ENCODE results near the gene SYDE2.

SYDE2 gene

GRCh38 chr1:85199667-85200462 is 951 bp downstream of the SYDE2 start:
- peak overlapping the region; percentile 79 for H2AFZ ChIP-seq (ENCODE audit: low read length)
- H3K27me3 ChIP-seq (replicated peaks; ENCODE audit: insufficient read depth, low read length), result no peaks in the 10 kb centered on the region
- peak overlapping the region; percentile 83 for H3K4me3 ChIP-seq (ENCODE audit: low read length)
- H3K36me3 ChIP-seq (replicated peaks; ENCODE audit: insufficient read depth, low read length), result no peaks in the 10 kb centered on the region
- H3K4me1 ChIP-seq (ENCODE audit: low read length), result peaks cover 6% of the 10 kb centered on the region; the same call in 1 of the 2 replicates
- peak overlapping the region; percentile 67 for H3K9ac ChIP-seq (ENCODE audit: low read length)
- TF ChIP-seq CTCF (IDR thresholded peaks at IDR 0.05; ENCODE audit: low read length), result no peak
- TF ChIP-seq EZH2phosphoT487 (IDR thresholded peaks at IDR 0.05; ENCODE audit: low read length), result no peak
- TF ChIP-seq EZH2 (optimal IDR thresholded peaks at IDR 0.05; ENCODE audit: low read depth, low read length), result no peak
- DNase-seq, result peak; percentile 53
- H4K20me1 ChIP-seq (ENCODE audit: insufficient read depth, low read length), result no peaks in the 10 kb centered on the region
- no peaks in the 10 kb centered on the region; the same call in 1 of the 2 replicates for H3F3A ChIP-seq (ENCODE audit: insufficient read depth, low read length)
- H3K27ac ChIP-seq (ENCODE audit: low read length), result peak overlapping the region; percentile 81; the same call in 1 of the 2 replicates
- no peaks in the 10 kb centered on the region for H3K9me3 ChIP-seq (replicated peaks; ENCODE audit: insufficient read depth, low read length)
- no peaks in the 10 kb centered on the region for H3K9me2 ChIP-seq (replicated peaks; ENCODE audit: insufficient read depth, low read length)
- peak overlapping the region; percentile 71 for H3K4me2 ChIP-seq (ENCODE audit: low read depth, low read length)
- H3K79me2 ChIP-seq (ENCODE audit: low read length), result peaks cover 27% of the 10 kb centered on the region

GRCh38 chr1:85198864-85199263 is 2.0 kb downstream of the SYDE2 start:
- peaks cover 31% of the 10 kb centered on the region for H3K79me2 ChIP-seq (ENCODE audit: low read length)
- H3K27me3 ChIP-seq (replicated peaks; ENCODE audit: insufficient read depth, low read length), result no peaks in the 10 kb centered on the region
- H4K20me1 ChIP-seq (ENCODE audit: insufficient read depth, low read length), result no peaks in the 10 kb centered on the region
- no peaks in the 10 kb centered on the region for H3K9me2 ChIP-seq (replicated peaks; ENCODE audit: insufficient read depth, low read length)
- H3K9me3 ChIP-seq (replicated peaks; ENCODE audit: insufficient read depth, low read length), result no peaks in the 10 kb centered on the region
- H3K4me1 ChIP-seq (ENCODE audit: low read length), result peaks cover 6% of the 10 kb centered on the region; the same call in 1 of the 2 replicates
- H3F3A ChIP-seq (ENCODE audit: insufficient read depth, low read length), result no peaks in the 10 kb centered on the region; the same call in 1 of the 2 replicates
- DNase-seq, result no peak
- H2AFZ ChIP-seq (ENCODE audit: low read length), result no peak overlapping the region
- peak overlapping the region; percentile 71 for H3K4me2 ChIP-seq (ENCODE audit: low read depth, low read length)
- no peak overlapping the region for H3K9ac ChIP-seq (ENCODE audit: low read length)
- peak overlapping the region; percentile 83 for H3K4me3 ChIP-seq (ENCODE audit: low read length)
- no peak for TF ChIP-seq CTCF (IDR thresholded peaks at IDR 0.05; ENCODE audit: low read length)
- no peak for TF ChIP-seq EZH2 (optimal IDR thresholded peaks at IDR 0.05; ENCODE audit: low read depth, low read length)
- TF ChIP-seq EZH2phosphoT487 (IDR thresholded peaks at IDR 0.05; ENCODE audit: low read length), result no peak
- H3K27ac ChIP-seq (ENCODE audit: low read length), result no peak overlapping the region
- H3K36me3 ChIP-seq (replicated peaks; ENCODE audit: insufficient read depth, low read length), result no peaks in the 10 kb centered on the region

GRCh38 chr1:85196358-85196757 is 4.5 kb downstream of the SYDE2 start:
- Histone ChIP-seq H4K20me1 (ENCODE audit: insufficient read depth, low read length) (no peaks in the 10 kb centered on the region), H3K36me3 (replicated peaks; ENCODE audit: insufficient read depth, low read length) (no peaks in the 10 kb centered on the region), H3K4me3 (ENCODE audit: low read length) (no peak overlapping the region), H3K79me2 (ENCODE audit: low read length) (peaks cover 46% of the 10 kb centered on the region), H3F3A (ENCODE audit: insufficient read depth, low read length) (peaks cover 7% of the 10 kb centered on the region; the same call in 1 of the 2 replicates), H3K27me3 (replicated peaks; ENCODE audit: insufficient read depth, low read length) (no peaks in the 10 kb centered on the region), H3K9me3 (replicated peaks; ENCODE audit: insufficient read depth, low read length) (no peaks in the 10 kb centered on the region), H3K4me1 (ENCODE audit: low read length) (peaks cover 11% of the 10 kb centered on the region), H2AFZ (ENCODE audit: low read length) (no peak overlapping the region), H3K4me2 (ENCODE audit: low read depth, low read length) (no peak overlapping the region), H3K27ac (ENCODE audit: low read length) (no peak overlapping the region), H3K9me2 (replicated peaks; ENCODE audit: insufficient read depth, low read length) (no peaks in the 10 kb centered on the region), H3K9ac (ENCODE audit: low read length) (no peak overlapping the region)
- DNase-seq, result no peak
- TF ChIP-seq EZH2phosphoT487 (IDR thresholded peaks at IDR 0.05; ENCODE audit: low read length) (no peak), EZH2 (optimal IDR thresholded peaks at IDR 0.05; ENCODE audit: low read depth, low read length) (no peak), CTCF (IDR thresholded peaks at IDR 0.05; ENCODE audit: low read length) (no peak)

All from MM.1S (cell line).